Measurements from ENCODE around the gene GAL3ST2.
A peak's percentile ranks its signal among the peaks of the same experiment; 100 is the strongest.

GAL3ST2 gene

GRCh38 chr2:241834527-241835210 lies 58.0 kb downstream of the GAL3ST2 start:
- H3K9me3 ChIP-seq (ENCODE audit: control insufficient read depth, low read length), result no peaks in the 10 kb centered on the region
- H3K4me1 ChIP-seq (ENCODE audit: control insufficient read depth, insufficient read depth, low read length), result no peaks in the 10 kb centered on the region
- H3K27me3 ChIP-seq (ENCODE audit: control insufficient read depth, insufficient read depth, low read length), result peaks cover 5% of the 10 kb centered on the region
- H3K9ac ChIP-seq (ENCODE audit: low read length), result no peak overlapping the region
- no peak overlapping the region for H3K4me3 ChIP-seq (ENCODE audit: low read length)
- H3K36me3 ChIP-seq (ENCODE audit: control insufficient read depth, insufficient read depth, low read length), result no peaks in the 10 kb centered on the region

GRCh38 chr2:241835611-241836010 lies 59.0 kb downstream of the GAL3ST2 start:
- no peaks in the 10 kb centered on the region for H3K9me3 ChIP-seq (ENCODE audit: control insufficient read depth, low read length)
- H3K9ac ChIP-seq (ENCODE audit: low read length), result no peak overlapping the region
- no peaks in the 10 kb centered on the region for H3K4me1 ChIP-seq (ENCODE audit: control insufficient read depth, insufficient read depth, low read length)
- no peak overlapping the region for H3K4me3 ChIP-seq (ENCODE audit: low read length)
- H3K27me3 ChIP-seq (ENCODE audit: control insufficient read depth, insufficient read depth, low read length), result peaks cover 5% of the 10 kb centered on the region
- no peaks in the 10 kb centered on the region for H3K36me3 ChIP-seq (ENCODE audit: control insufficient read depth, insufficient read depth, low read length)

DNA sequence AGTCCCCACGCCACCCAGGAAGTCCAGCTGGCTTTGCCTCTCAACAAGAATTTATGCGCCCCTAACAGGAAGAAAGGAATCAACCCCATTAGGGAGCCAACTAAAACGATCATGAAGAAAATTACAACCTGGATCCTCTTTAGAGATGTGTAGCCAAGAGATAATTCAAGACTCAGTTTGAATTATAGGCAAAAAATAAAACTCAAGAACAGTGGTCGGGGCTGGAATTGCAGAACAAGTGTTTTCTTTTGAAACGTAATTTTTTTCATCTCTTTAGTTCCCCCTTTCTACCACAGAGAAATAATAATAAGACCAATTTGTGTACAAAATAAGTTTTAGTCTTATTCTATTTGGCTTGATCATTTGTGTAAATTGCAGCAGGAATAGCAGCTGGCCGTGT lies 59.7 kb downstream of the GAL3ST2 start:
- H3K4me3 ChIP-seq (ENCODE audit: low read length), result no peak overlapping the region
- no peaks in the 10 kb centered on the region for H3K36me3 ChIP-seq (ENCODE audit: control insufficient read depth, insufficient read depth, low read length)
- H3K9me3 ChIP-seq (ENCODE audit: control insufficient read depth, low read length), result no peaks in the 10 kb centered on the region
- no peaks in the 10 kb centered on the region for H3K4me1 ChIP-seq (ENCODE audit: control insufficient read depth, insufficient read depth, low read length)
- no peak overlapping the region for H3K9ac ChIP-seq (ENCODE audit: low read length)
- H3K27me3 ChIP-seq (ENCODE audit: control insufficient read depth, insufficient read depth, low read length), result peaks cover 5% of the 10 kb centered on the region

DNA sequence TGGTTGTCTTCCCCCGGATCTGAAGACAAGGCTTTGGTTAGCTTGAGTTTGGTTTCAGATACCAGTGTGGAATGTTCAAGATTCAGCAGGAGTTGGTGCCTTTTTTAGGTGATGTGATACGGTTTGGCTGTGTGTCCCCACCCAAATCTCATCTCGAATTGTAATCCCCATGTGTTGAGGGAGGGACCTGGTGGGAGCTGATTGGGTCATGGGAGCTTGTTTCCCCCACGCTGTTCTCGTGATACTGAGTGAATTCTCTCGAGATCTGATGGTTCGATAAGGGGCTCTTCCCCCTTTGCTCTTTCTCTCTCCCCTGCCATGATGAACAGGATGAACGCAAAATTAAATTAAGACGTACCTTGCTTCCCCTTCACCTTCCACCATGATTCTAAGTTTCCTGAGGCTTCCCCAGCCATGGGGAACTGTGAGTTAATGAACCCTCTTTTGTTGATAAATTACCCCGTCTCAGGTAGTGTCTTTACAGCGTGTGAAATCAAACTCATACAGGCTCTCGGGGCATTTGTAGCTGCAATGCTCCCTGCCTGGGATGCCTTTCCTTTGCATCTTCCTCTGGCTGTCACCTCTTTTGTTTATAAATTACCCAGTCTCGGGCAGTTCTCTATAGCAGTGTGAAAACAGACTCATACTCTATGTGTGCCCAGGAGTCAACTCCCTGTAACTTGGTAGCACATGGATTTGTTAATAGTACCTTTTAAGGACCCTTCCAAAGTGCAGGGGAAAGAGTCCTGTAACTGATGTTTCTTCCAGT lies 60.8 kb downstream of the GAL3ST2 start:
- no peaks in the 10 kb centered on the region for H3K36me3 ChIP-seq (ENCODE audit: control insufficient read depth, insufficient read depth, low read length)
- no peaks in the 10 kb centered on the region for H3K9me3 ChIP-seq (ENCODE audit: control insufficient read depth, low read length)
- peaks cover 5% of the 10 kb centered on the region for H3K27me3 ChIP-seq (ENCODE audit: control insufficient read depth, insufficient read depth, low read length)
- H3K4me3 ChIP-seq (ENCODE audit: low read length), result no peak overlapping the region
- no peak overlapping the region for H3K9ac ChIP-seq (ENCODE audit: low read length)
- H3K4me1 ChIP-seq (ENCODE audit: control insufficient read depth, insufficient read depth, low read length), result no peaks in the 10 kb centered on the region

DNA sequence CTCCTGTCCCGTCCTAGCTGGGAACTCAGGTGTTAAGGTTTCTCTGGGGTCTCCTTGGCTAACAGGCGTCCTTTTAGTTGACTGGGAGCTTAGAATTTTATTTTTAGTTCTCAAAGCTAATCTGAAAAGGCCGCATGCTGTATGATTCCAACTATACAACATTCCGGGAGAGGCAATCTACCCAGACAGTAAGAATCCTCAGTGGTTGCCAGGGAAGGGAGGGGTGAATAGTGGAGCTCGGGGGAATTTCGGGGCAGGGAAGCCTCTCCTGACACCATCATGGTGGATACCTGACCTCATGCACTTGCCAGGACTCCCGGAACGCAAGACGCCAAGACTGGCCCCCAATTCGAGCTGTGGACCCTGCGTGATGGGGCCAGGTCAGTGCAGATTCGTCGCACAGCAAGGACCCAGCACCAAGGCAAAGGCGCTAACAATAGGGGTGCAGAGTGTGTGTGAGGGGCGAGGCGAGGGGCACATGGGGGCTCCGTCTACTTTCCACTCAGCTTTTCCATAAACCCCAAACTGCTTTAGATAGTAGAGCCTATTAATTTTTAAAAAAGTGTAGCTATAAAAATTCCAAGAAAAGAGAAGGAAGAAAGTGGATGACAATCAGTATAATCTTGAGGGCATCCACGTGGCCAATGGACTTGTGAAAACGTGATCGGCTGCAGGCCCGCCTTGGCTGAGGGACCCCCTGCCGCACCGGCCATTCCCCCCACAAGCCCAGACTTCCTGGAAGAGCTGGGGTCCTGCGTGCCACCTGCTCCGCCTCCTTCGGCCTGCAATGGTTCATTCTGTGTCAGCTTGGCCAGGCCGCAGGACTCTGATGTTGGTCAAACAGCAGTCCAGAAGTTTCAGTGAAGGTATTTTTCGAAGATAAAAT lies 64.8 kb downstream of the GAL3ST2 start:
- Histone ChIP-seq H3K9me3 (ENCODE audit: control insufficient read depth, low read length) (no peaks in the 10 kb centered on the region), H3K9ac (ENCODE audit: low read length) (no peak overlapping the region), H3K36me3 (ENCODE audit: control insufficient read depth, insufficient read depth, low read length) (no peaks in the 10 kb centered on the region), H3K27me3 (ENCODE audit: control insufficient read depth, insufficient read depth, low read length) (peaks cover 11% of the 10 kb centered on the region), H3K4me1 (ENCODE audit: control insufficient read depth, insufficient read depth, low read length) (no peaks in the 10 kb centered on the region), H3K4me3 (ENCODE audit: low read length) (no peak overlapping the region)

DNA sequence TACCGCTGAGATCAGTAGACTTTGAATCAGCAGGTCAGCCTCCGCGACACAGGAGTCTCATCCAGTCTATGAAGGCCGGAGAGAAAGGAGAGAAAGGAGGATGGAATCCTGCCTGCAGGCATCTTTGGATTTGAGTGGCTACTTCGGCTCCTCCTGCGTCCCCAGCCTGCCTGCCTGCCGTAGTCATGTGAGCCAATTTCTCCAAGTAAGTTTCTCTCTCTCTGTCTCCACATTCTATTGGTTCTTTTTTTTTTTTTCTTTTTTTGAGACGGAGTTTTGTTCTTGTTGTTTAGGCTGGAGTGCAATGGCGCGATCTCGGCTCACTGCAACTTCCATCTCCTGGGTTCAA lies 65.4 kb downstream of the GAL3ST2 start:
- H3K9ac ChIP-seq (ENCODE audit: low read length), result no peak overlapping the region

DNA sequence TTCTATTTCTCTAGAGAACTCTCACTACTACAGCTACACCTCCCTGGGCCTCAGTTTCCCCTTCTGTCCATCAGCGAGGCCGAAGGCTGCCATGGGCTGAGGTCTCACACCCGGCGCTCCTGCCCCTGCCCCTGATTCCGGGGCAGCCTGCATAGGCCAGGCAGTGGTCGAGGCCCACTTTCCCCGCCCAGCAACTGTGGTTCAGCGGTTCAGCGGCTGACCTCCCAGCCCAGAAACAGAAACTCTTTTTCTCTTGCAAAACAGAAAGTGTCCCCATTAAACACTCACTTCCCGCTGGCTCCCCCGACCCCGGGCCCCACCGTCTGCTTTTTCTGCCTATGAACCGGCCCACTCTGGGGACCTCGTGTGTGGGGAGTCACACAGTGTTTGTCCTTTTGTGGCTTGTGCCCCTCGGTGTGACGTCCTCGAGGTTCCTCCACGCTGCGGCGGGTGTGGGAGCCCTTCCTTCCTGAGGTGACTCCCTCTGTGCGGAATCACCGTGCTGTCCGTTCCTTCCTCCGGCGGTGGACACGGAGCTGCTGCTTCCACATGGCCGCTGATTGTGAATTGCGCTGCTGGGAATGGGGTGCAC lies 66.1 kb downstream of the GAL3ST2 start:
- no peaks in the 10 kb centered on the region for H3K36me3 ChIP-seq (ENCODE audit: control insufficient read depth, insufficient read depth, low read length)
- peaks cover 11% of the 10 kb centered on the region for H3K27me3 ChIP-seq (ENCODE audit: control insufficient read depth, insufficient read depth, low read length)
- no peaks in the 10 kb centered on the region for H3K9me3 ChIP-seq (ENCODE audit: control insufficient read depth, low read length)
- H3K4me3 ChIP-seq (ENCODE audit: low read length), result no peak overlapping the region
- no peak overlapping the region for H3K9ac ChIP-seq (ENCODE audit: low read length)
- no peaks in the 10 kb centered on the region for H3K4me1 ChIP-seq (ENCODE audit: control insufficient read depth, insufficient read depth, low read length)

More for the DNA sequence above, 65.4 kb downstream of the GAL3ST2 start:
- no peaks in the 10 kb centered on the region for H3K9me3 ChIP-seq (ENCODE audit: control insufficient read depth, low read length)
- H3K4me1 ChIP-seq (ENCODE audit: control insufficient read depth, insufficient read depth, low read length), result no peaks in the 10 kb centered on the region
- peaks cover 11% of the 10 kb centered on the region for H3K27me3 ChIP-seq (ENCODE audit: control insufficient read depth, insufficient read depth, low read length)
- no peak overlapping the region for H3K4me3 ChIP-seq (ENCODE audit: low read length)
- H3K36me3 ChIP-seq (ENCODE audit: control insufficient read depth, insufficient read depth, low read length), result no peaks in the 10 kb centered on the region

GRCh38 chr2:241843321-241844065 lies 66.9 kb downstream of the GAL3ST2 start:
- no peak overlapping the region for H3K4me3 ChIP-seq (ENCODE audit: low read length)
- no peak overlapping the region for H3K9ac ChIP-seq (ENCODE audit: low read length)

GRCh38 chr2:241844066-241844728 lies 67.6 kb downstream of the GAL3ST2 start:
- peak overlapping the region; percentile 34 for H3K9ac ChIP-seq (ENCODE audit: low read length)
- no peaks in the 10 kb centered on the region for H3K36me3 ChIP-seq (ENCODE audit: control insufficient read depth, insufficient read depth, low read length)
- H3K9me3 ChIP-seq (ENCODE audit: control insufficient read depth, low read length), result no peaks in the 10 kb centered on the region
- H3K4me1 ChIP-seq (ENCODE audit: control insufficient read depth, insufficient read depth, low read length), result no peaks in the 10 kb centered on the region
- peaks cover 11% of the 10 kb centered on the region for H3K27me3 ChIP-seq (ENCODE audit: control insufficient read depth, insufficient read depth, low read length)
- no peak overlapping the region for H3K4me3 ChIP-seq (ENCODE audit: low read length)

More at GRCh38 chr2:241843321-241844065, 66.9 kb downstream of the GAL3ST2 start:
- no peaks in the 10 kb centered on the region for H3K9me3 ChIP-seq (ENCODE audit: control insufficient read depth, low read length)
- no peaks in the 10 kb centered on the region for H3K4me1 ChIP-seq (ENCODE audit: control insufficient read depth, insufficient read depth, low read length)
- H3K27me3 ChIP-seq (ENCODE audit: control insufficient read depth, insufficient read depth, low read length), result peaks cover 11% of the 10 kb centered on the region
- H3K36me3 ChIP-seq (ENCODE audit: control insufficient read depth, insufficient read depth, low read length), result no peaks in the 10 kb centered on the region

- H3K27me3 ChIP-seq (ENCODE audit: control insufficient read depth, insufficient read depth, low read length), result peaks cover 11% of the 10 kb centered on the region
- no peak overlapping the region for H3K4me3 ChIP-seq (ENCODE audit: low read length)
- no peaks in the 10 kb centered on the region for H3K4me1 ChIP-seq (ENCODE audit: control insufficient read depth, insufficient read depth, low read length)
- H3K36me3 ChIP-seq (ENCODE audit: control insufficient read depth, insufficient read depth, low read length), result no peaks in the 10 kb centered on the region
- peak overlapping the region; percentile 34 for H3K9ac ChIP-seq (ENCODE audit: low read length)
- no peaks in the 10 kb centered on the region for H3K9me3 ChIP-seq (ENCODE audit: control insufficient read depth, low read length)
Observed at GRCh38 chr2:241844831-241845578, 68.4 kb downstream of the GAL3ST2 start.

All from mucosa of stomach (tissue), 1 donor.